ENCODE results near the gene SPACA5.
"Not testable (repeated sequence)": the region's sequence is repeated elsewhere in the genome, so short reads cannot be mapped to it uniquely, and the experiment has no call there.

SPACA5 gene

DNA sequence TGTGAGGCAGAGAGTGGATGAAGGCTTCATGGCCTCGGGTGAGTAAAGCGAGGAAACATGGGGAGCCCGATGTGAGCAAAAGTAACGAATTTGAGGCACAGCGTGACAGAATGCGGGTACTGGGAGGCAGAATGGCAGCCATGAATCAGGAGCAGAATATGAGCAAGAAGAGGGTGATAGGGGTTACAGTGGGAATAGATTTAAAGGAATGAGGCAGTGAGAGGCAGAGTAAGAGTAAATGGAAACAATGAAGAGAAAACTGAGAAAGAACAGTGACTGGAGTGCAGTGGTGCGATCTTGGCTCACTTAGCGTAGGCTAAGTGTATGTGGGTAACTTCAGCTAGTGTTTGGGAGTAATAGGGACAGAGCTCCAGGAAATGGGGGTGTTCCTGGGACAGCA, at the start of gene SPACA5:
Gene SPACA5 (plus strand): TSS at position 301 of the 400 bp plus-strand sequence. CDS start 815 bp downstream, outside the sequence.
- DNase-seq: not testable (repeated sequence)

DNA sequence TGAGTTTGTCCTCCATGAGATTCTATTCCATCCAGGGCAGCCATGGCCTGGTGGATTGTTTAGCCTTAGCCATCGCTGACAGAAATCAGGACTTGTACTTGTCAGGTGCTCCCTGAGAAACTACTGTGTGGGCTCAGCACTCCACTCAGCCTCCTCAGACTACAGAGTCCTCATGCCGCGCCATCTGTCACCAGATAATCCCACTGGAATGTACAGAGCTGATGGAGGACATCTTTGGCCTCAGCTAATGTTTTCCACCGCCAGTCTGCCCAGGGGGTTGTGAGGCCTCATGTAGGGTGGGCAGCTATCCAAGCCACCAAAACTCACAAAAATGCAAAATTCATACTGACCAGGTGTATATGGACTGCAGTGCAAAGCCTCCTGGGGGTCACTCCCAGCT, 48.6 kb upstream of the SPACA5 start:
- DNase-seq: not testable (repeated sequence)

- peak; percentile 26 for DNase-seq
Observed at GRCh38 chrX:47958761-47959342, 47.9 kb upstream of the SPACA5 start.

- DNase-seq: no peak
Observed at GRCh38 chrX:47960406-47960805, 46.4 kb upstream of the SPACA5 start.

GRCh38 chrX:47961830-47962229, 45.0 kb upstream of the SPACA5 start:
- not testable (repeated sequence) for DNase-seq

- DNase-seq: not testable (repeated sequence)
Observed at GRCh38 chrX:47965526-47965925, 41.3 kb upstream of the SPACA5 start.

- DNase-seq: no peak
Observed at GRCh38 chrX:47973235-47973634, 33.6 kb upstream of the SPACA5 start.

- no peak for DNase-seq
Observed at GRCh38 chrX:47976254-47977151, 30.3 kb upstream of the SPACA5 start.

GRCh38 chrX:47991263-47992094, 15.3 kb upstream of the SPACA5 start:
- DNase-seq: no peak

- DNase-seq: no peak
Observed at GRCh38 chrX:47992095-47992380, 14.8 kb upstream of the SPACA5 start.

DNA sequence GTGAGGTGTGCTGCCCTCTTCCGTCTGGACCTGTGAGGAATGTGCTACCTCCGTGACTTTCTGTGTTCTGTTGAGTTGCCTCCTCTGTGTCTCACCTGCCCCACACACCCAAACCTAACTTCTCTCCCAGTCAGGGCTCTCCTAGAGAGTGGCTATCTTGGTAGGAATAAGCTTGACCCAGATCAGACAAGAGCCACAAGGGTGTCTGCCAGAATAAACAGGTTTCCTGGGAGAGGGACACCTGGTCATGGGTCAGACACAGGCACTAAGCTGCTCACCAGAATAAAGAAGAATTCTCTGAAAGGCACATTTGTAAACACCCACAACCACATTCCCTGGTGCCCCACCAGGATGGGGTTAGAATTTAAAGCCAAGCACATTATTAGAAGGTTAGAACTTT, 14.1 kb upstream of the SPACA5 start:
- DNase-seq: no peak

DNA sequence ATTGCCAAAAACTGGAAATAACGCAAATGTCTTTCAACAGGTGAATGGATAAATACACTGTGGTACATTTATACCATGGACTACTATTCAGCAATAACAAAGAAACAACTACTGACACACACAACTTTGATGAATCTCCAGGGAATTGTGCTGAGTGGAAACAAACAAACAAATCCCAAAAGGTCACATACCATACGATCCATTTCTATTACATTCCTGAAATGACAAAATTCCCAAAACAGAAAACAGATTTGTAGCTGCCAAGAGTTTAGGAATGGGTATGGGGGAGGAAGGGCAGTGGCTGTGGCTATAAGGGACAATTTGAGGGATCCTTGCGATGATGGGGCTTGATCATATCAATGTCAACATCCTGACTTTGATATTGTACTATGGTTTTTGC, 5.5 kb upstream of the SPACA5 start:
- no peak for DNase-seq

GRCh38 chrX:48002319-48002718, 4.5 kb upstream of the SPACA5 start:
- DNase-seq: no peak

GRCh38 chrX:48002929-48003328, 3.9 kb upstream of the SPACA5 start:
- no peak for DNase-seq

DNA sequence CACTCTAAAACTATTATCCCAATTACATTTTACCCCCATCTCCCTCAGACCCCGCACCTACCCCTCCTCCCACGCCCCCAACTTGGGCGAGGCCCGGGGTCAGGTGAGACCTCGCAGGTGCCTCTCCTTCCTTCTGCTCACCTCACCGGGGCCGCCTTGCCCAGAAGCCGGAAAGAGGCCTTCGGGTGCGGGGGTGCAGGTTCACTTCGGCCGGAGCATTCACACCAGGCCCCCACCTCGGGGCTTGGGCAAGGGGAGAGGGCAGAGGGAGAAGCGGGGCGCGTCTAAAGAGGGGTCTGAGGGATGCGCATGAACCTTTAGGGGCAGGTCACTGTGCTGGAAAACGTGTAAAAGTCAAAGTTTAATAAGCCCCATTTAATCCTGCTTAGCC, 3.4 kb upstream of the SPACA5 start:
- DNase-seq: peak; percentile 4

DNA sequence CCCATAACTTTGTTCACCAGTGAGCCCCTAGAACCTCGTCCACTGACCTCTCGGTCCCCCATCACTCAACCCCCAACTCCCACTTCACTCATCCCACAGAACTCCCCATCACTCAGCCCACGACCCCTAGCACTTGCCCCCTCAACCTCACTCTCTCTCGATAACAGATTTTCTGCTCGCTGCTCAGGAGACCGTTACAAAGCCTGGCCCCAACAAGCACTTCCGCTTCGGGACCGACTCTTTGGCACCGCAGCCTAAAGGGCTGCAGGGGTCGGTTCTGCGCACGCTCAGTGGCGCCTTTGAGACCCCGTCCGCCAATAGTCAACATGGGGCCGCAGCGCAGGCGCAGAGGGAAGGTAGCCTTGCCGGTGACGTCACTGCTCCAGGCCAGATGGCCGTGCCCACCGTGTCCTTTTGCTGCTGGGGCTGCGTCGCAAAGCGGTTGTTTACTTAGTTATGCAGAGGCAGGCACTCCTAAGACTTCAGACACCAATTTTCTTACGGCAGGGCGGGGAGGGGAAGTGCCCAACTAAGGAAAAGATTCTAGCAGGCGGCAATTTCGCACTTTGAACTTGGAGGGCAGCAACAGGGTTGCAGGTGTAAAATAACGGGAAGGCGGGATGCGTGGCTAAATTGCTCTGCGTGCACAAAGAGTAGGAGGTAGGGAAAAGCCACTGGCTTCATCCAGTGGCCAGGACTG, 2.9 kb upstream of the SPACA5 start, which contains the start of gene ZNF182:
Gene ZNF182 (minus strand): TSS at position 232 of the 700 bp plus-strand sequence. CDS start 1,380 bp downstream, outside the sequence.
- peak; percentile 92 for DNase-seq

DNA sequence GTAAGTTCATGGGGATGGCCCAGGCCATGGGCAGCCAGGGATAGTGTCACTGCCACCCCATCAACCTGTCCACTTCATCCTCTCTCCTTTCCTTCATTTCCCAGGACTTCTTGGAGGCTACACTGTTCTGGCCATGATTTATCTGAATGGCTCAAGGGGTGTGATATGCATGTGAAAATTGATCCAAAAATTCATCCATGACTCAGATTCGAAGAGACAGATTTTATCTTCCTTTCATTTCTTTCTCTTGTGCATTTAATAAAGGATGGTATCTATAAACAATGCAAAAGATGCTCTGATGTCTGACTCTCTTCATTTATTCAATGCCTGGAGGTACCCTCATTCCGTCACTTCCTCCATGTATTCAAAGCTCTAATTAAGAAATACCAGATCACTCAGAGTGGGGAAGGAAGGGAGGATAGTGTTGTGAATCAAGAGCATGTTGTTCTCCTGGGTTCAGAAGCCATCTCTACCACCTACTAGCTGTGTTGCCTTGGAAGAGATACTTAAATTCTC, 2.7 kb downstream of the SPACA5 start:
- DNase-seq: not testable (repeated sequence)

DNA sequence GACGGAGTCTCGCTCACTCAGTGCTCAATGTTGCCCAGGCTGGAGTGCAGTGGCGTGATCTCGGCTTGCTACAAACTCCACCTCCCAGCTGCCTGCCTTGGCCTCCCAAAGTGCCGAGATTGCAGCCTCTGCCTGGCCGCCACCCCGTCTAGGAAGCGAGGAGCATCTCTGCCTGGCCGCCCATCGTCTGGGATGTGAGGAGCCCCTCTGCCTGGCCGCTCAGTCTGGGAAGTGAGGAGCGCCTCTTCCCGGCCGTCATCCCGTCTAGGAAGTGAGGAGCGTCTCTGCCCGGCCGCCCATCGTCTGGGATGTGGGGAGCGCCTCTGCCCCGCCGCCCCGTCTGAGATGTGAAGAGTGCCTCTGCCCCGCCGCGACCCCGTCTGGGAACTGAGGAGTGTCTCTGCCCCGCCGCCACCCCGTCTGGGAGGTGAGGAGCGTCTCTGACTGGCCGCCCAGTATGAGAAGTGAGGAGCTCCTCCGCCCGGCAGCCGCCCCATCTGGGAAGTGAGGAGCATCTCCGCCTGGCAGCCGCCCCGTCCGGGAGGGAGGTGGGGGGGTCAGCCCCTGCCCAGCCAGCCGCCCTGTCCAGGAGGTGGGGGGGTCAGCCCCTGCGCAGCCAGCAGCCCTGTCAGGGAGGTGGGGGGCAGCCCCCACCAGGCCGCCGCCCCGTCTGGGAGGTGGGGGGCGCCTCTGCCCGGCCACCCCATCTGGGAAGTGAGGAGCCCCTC, 10.0 kb downstream of the SPACA5 start:
- not testable (repeated sequence) for DNase-seq

GRCh38 chrX:48019892-48020291, 13.1 kb downstream of the SPACA5 start:
- not testable (repeated sequence) for DNase-seq

DNA sequence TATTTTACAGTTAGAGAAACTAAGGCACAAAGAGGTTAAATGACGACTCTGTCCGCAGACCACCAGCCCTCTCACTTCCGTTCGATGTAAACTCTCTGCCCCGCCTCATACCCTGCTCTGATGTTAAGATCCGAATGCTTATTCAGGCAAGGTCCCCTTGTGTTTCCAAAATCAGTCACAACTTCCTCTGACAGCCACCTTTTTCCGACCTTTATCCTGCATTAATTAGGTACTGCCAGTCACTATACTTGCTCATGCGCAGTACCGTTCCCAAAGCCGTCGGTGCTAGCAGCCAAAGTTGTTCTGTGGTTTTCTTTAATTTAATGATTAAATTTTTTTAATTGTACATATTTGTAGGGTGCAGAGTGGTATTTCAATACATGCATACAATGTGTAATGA, 13.7 kb downstream of the SPACA5 start:
- peak; percentile 46 for DNase-seq

DNA sequence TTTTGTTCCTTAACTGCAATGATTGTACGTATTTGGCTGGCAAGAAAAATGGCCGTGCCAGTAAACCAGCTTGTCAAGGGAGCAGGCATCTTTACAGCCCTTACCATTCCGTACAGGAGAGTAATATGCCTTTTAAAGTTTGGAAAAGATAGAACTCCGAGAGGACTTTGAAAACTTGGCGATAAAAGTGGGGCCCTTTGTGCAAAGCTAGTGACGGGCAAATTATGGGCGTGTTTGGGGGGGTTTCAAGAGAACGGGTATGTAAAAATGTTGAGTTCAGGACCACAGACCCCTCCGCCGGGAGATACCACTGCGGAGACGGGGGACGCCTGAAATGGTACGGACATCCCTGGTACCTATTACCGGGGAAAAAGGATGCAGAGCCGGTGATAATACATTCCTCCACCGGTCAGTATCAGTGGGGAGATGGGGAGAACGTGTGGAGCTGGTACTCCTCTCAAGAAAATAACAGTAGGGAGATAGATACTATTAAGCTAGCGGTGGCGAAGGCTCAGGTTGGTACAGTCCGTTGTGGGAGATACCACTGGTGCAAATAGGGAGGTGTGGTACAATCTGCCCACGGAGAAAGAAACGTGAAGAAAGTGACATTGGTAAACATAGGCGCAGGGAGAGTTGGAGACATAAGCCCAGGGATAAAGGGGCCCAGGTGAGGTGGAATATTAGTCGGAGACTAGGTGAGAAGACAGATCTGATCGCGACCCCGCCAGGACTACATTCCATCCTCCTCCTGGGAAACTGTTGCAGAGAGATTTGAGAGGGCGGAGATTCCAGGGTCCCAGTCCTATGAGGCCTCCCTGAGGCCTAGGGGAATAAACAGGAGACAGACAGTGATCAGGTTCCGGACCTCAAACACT, 14.5 kb downstream of the SPACA5 start:
- peak; percentile 78 for DNase-seq
